Femur (tissue), 1 donor: ENCODE results near the gene MLYCD.

Experiments
- DNase-seq: peaks from one replicate; pipeline ENCODE4 v3.0.0-alpha.2; 2017

Gene MLYCD

DNA sequence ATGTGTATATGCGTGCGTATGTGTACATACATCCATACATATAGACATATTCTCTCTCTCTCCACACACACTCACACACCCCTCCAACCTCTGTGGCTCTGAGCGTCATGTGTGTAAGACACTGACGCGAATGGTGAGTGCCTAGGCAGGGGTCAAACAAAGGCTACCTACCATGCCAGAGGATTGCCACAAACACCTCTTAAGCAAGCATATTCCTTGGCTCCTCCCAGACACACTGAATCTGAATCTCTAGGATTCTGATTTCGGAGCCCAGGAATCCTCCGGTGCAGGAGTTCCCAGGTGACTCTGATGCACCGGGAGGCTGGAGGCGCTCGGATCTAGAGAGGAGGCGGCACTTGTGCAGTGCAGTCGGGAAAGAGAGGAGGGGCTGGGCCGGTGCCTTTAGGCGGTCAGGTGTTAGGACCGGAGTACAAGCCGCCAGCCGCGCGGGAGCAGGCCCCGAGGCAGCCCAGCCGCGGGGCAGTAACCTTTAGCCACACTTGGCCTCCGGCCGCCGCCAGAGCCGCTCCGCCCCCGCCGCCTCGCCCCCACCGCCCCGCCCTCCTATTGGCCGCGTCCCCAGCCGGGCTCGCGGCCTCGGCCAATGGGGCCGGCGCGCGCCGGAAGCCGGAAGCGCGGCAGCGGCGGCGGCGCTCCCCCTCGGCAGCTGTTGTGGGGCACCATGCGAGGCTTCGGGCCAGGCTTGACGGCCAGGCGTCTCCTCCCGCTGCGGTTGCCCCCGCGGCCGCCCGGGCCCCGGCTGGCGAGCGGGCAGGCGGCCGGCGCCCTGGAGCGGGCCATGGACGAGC lies at the start of gene MLYCD:
Gene MLYCD (plus strand): TSS at position 653 of the 809 bp plus-strand sequence. CDS start 30 bp downstream, at position 683.
- peak; percentile 92 for DNase-seq

DNA sequence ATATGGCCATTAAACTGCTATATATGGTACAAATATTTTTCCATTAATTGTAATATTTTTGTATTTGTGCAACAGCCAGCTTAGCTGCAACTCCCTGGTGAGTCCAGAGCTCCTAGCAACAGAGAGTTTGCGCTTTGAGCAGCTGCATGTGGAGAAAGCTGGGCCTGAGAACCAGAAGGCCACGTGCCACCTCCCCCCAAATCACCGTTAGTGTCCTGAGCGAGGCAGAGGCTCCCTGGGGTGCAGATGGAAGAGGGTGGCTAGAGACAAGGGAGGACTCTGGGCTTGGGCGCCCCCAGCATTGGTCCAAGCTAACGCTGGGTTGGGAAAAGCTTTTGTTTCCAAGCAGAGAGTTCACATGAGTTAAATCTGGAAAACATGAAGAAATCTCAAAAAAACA lies 49.5 kb upstream of the MLYCD start:
- peak; percentile 62 for DNase-seq

DNA sequence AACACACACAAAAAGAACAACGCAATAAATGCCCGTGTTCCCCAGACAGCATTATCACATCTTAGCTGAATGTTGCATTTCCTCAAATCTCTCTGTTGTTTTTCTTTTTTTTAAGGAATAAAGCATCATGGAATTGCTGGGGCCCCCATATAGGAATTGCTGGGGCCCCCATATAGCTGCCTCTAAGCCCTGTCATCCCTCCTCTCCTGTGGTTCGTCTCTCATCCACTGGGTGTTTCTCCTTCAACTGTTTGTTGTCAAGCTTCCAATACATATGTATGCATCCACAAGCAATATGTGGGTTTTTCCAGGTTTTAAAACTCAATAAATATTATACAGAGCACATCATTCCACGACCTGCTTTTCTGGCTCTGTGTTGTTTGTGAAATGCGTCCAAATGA lies 48.0 kb upstream of the MLYCD start:
- DNase-seq, result no peak

DNA sequence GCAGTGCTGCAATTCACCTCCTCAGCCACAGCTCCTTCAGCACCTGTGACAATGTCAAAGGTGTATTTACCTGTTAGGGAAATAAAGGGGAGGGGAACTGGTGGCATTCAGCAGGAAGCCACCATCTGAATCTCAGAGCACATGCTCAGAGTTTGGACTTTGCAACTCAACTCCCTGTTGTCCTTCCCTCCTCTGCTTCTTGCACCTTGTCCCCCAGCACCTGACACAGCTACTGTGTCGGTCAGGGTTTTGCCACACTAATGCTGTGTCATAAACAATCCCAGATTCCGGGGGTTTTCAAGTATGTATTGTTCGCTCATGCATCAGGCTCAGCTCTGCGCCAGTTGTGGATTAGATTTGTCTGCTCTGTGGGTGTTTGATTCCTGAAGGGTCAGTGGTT lies 47.4 kb upstream of the MLYCD start:
- no peak for DNase-seq

DNA sequence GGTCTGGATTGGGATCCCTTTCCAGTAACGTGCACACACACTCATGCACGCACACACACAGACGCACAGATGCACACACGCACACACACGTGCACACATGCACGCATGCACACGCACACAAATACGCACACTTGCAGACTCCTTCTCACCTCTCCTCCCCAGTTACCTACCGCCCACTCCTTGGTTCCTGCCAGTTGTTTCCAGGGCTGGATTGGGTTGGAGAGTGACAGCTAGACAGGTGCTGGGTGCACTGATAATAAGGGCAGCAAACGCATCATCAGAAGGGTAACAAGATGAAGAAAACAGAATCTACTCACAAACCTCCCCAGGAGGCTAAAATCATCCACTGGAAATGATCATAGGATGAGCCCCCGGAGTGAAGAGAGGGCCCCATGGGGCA lies 46.1 kb upstream of the MLYCD start:
- no peak for DNase-seq

DNA sequence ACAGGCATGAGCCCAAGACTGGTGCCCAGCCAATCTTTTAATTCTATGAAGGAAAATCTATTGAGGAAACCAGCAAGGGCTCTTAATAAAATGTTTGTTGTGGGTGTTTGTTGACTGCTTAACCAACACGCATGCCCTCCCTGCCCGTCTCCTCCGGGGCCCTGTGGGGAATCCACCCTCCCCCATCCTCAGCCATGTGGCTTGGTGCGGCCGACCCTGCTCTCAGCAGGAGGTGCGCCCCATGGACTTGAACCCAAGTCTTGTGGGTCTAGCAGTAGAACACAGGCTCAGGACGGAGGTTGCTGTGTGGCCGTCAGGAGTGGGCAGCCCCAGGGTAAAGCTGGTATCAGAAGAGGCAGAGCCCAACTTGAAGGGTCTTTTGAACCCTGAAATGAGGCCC lies 45.1 kb upstream of the MLYCD start:
- no peak for DNase-seq

- no peak for DNase-seq
These were observed 44.5 kb upstream of the MLYCD start for GRCh38 chr16:83854420-83854819.

DNA sequence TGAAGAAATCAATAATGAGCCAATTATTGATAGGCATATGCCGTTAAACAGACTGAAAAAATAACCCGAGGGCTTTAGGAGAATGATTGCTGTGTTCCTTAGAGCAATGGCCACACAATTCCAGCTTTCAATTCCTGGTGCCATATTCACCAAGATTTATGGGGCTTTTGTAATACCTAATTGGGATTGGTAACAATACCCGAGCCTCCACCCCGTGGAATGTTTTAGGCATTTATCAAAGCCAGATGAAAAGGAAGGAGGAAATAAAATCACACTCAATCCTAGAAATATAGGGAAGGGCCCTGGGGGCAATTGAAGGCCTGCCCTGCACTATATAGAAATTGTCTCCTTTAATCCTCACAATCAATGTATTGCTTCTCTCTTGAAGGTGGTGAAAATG lies 42.1 kb upstream of the MLYCD start:
- DNase-seq, result no peak

DNA sequence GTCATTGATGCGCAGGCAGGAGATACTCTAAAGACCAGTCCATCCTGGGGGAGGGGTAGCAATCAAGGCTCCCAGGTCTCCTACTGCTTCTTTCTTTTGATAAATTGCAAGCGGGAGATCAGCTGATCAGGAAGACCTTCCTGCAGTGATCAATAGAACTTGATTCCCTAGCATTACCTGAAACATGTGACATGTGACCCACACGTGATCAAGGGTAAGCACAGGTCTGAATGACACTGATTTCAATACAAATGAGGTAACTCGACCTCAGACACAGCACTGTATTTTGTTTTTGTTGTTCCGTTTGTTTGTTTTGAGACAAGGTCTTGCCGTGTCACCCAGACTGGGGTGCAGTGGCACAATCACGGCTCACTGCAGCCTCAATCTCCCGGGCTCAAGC lies 39.6 kb upstream of the MLYCD start:
- DNase-seq, result no peak

DNA sequence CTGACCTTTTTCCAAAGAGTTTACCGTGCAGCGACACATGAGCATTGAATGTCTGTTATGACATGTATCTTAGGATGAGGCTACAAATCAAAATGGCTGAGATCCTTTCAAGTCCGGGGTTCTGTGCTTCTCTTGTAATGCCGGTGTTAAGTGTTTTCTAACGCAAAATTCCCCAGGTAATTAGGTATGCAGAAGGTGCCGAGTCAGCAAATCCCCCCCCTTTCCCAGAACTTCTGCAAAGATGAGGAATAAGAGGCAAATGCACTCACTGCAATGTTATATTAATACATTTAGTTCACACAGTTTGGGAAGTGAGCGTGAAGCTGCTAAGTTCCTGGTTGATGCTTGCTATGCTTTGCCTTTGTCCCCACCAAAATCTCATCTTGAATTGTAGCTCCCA lies 36.3 kb upstream of the MLYCD start:
- DNase-seq, result no peak

GRCh38 chr16:83863682-83864081 lies 35.2 kb upstream of the MLYCD start:
- no peak for DNase-seq

- DNase-seq, result no peak
These were observed 28.1 kb upstream of the MLYCD start for GRCh38 chr16:83870830-83871229.

GRCh38 chr16:83878838-83879237 lies 20.1 kb upstream of the MLYCD start:
- DNase-seq, result no peak

DNA sequence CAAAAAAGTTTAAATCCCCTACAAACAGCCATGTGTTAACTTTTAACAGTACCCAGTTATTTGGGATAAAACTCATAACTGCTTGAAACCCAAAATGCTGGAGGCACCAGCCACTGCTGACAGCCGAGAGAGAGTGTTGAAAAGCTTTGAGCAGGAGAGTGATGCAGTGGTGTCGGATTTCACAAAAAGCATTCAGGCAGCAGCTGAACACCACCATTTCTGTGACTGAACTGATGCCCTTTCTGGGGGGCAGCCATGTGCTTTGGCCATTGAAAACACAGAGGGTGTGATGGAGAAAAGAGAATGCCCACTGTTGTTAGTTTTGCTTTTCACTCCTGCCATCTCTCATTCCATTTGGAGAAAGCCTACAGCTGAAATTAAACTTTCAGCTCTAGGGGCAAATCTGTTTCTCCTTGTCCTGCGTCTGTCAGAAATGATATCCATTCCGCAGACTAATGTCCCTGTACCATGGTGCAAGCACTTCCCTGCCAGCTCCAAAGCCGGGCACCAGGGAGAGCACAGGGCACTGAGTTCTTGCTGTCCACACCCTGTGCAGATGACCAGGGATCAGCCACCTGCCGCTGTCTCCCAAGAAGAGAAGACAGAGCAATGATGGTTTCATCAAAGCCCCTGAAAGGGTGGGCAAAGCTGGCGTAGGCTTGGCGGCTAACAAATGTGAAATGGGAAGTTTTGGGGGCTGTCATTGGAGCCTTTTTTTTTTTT lies 16.6 kb upstream of the MLYCD start:
- DNase-seq, result no peak

DNA sequence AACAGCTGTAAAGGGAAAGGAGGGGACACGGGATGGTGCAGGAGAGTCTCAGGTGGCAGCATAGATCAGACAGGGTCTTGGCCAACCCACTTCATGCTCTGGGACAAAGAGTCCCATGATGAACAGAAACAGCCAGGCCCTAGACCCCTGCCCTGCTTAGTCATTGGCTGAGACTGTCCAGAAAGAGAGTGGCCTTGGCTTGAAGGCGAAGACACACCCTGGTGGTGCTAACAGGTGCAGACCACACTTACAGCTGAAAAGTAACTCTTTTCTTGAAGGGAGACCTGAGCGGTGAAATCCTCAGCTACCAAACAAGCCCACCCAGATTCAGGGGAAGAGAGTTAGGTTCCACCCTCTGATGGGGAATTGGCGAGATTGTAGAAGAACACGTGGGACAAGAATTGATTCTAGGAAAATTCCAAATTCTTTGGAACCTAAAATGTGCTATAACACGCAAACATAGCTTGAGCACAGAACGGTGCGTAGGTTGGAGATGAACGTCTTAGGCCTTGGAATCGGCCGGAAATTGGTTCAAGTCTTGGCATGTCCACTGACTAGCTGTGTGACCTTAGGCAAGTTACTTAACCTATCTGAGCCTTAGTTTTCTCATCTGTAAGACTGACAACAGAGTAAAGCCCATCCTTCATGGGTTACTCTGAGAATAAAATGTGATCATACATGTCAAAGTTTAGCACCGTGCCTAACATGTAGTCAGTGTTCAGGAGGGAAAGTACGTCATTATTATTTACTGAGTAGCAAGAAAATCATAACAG lies 12.5 kb upstream of the MLYCD start:
- no peak for DNase-seq

DNA sequence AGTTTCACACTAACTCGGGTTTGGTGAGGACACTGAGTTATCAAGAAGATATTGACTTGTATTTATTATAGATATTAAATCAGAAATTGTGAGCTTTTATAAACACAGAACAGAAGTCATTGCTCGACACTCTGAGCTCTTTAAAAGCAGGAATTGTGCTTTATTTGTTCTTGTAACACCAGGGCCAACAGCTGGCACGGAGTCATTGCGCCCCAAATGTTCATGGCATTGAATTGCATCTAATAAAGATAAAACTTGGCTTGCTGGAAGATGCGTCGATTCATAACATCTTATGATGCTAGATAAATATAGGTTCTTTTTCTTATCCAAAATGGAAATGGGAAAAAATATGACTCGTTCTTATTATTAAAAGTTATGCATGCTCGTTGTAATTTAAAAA lies 11.8 kb upstream of the MLYCD start:
- no peak for DNase-seq

DNA sequence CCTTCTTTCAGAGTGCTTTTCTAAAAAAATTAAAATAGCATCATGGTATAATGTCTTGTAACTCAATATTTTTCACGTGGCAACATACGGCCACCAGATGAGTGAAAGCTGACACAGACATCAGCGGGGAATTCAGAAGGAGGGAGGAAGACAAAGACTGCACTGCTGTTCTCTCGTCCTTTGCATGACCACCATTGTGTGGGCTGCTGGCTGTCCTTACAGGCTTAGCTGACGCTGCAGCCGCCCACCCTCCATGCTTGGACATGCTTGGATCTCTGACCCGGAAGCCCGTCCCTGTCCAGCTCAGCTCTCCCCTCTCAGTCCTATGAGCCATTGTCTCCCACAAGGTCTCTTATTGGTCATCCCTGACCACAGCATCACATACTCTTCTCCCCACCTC lies 11.4 kb upstream of the MLYCD start:
- no peak for DNase-seq

- DNase-seq, result no peak
These were observed 10.3 kb upstream of the MLYCD start for GRCh38 chr16:83888672-83889044.

- no peak for DNase-seq
These were observed 8.6 kb upstream of the MLYCD start for GRCh38 chr16:83890359-83890758.

DNA sequence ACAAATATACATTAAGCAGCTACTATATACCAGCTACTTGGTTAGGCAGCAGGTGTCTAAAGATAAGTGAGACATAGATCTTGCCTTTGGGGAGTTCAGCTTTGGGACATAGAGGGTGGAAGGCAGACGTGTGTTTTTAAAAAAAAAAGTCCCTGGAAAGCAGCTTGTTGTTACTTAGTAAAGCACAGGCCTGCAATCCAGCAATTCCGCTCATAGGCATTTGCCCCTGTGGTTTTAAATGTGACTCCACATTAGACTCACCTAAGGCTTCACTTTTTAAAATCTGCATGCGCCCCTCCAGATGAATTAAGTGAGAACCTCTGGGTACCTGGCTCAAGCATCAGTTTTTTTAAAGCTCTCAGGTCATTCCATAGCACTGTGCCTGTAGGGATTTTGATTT lies 7.2 kb upstream of the MLYCD start:
- no peak for DNase-seq

- DNase-seq, result no peak
These were observed 3.7 kb upstream of the MLYCD start for GRCh38 chr16:83895243-83895642.

GRCh38 chr16:83895942-83896341 lies 3.0 kb upstream of the MLYCD start:
- no peak for DNase-seq

GRCh38 chr16:83899272-83899897 lies 470 bp downstream of the MLYCD start:
- DNase-seq, result peak; percentile 62
